ENCODE measurements around the gene PPARD.

Gene PPARD

DNA sequence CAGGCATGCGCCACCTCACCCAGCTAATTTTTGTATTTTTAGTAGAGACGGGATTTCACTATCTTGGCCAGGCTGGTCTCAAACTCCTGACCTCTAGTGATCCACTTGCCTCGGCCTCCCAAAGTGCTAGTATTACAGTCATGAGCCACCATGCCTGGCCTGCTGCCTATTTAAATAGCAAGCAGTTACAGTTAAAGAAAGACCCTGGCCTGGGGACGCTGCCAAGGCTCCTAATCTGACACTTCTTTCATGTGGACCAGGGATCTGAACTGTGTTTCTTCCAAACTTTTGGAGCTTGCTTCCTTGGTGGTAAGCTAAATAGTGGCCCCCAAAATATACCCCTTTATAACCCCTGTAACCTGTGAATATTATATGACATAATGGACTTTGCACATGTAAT lies 15.3 kb downstream of the PPARD start:
- Mint-ChIP-seq H3K36me3 (ENCODE audit: low read depth) (peaks cover 35% of the 10 kb centered on the region), H3K27ac (peak overlapping the region; percentile 78), H3K4me3 (no peak overlapping the region), H3K9me3 (no peaks in the 10 kb centered on the region), H3K4me1 (peaks cover 60% of the 10 kb centered on the region), H3K27me3 (ENCODE audit: low read depth, poor library complexity) (peaks cover 2% of the 10 kb centered on the region)
- TF ChIP-seq CTCF (IDR thresholded peaks at IDR 0.05) = no peak
- no peak for DNase-seq

- Mint-ChIP-seq H3K4me3 (no peak overlapping the region), H3K27ac (peak overlapping the region; percentile 78), H3K4me1 (peaks cover 64% of the 10 kb centered on the region)
Observed at GRCh38 chr6:35358086-35358485, 15.7 kb downstream of the PPARD start.

GRCh38 chr6:35359346-35359743 lies 17.0 kb downstream of the PPARD start:
- H3K27ac Mint-ChIP-seq = no peak overlapping the region
- peaks cover 23% of the 10 kb centered on the region for H3K36me3 Mint-ChIP-seq (ENCODE audit: low read depth)
- no peak for DNase-seq
- no peaks in the 10 kb centered on the region for H3K9me3 Mint-ChIP-seq
- TF ChIP-seq CTCF (IDR thresholded peaks at IDR 0.05) = no peak
- peaks cover 76% of the 10 kb centered on the region for H3K4me1 Mint-ChIP-seq
- peaks cover 2% of the 10 kb centered on the region for H3K27me3 Mint-ChIP-seq (ENCODE audit: low read depth, poor library complexity)
- no peak overlapping the region for H3K4me3 Mint-ChIP-seq

More at GRCh38 chr6:35358086-35358485, 15.7 kb downstream of the PPARD start:
- no peaks in the 10 kb centered on the region for H3K9me3 Mint-ChIP-seq
- peaks cover 31% of the 10 kb centered on the region for H3K36me3 Mint-ChIP-seq (ENCODE audit: low read depth)
- DNase-seq = no peak
- H3K27me3 Mint-ChIP-seq (ENCODE audit: low read depth, poor library complexity) = peaks cover 2% of the 10 kb centered on the region
- TF ChIP-seq CTCF (IDR thresholded peaks at IDR 0.05) = no peak

GRCh38 chr6:35359744-35360348 lies 17.5 kb downstream of the PPARD start:
- Mint-ChIP-seq H3K36me3 (ENCODE audit: low read depth) (peaks cover 18% of the 10 kb centered on the region), H3K27ac (peak overlapping the region; percentile 99), H3K27me3 (ENCODE audit: low read depth, poor library complexity) (peaks cover 2% of the 10 kb centered on the region), H3K9me3 (no peaks in the 10 kb centered on the region), H3K4me1 (peaks cover 76% of the 10 kb centered on the region), H3K4me3 (no peak overlapping the region)
- DNase-seq = no peak
- no peak for TF ChIP-seq CTCF (IDR thresholded peaks at IDR 0.05)

GRCh38 chr6:35360349-35361138 lies 18.2 kb downstream of the PPARD start:
- no peak for DNase-seq
- no peak for TF ChIP-seq CTCF (IDR thresholded peaks at IDR 0.05)
- Mint-ChIP-seq H3K27ac (peak overlapping the region; percentile 99), H3K27me3 (ENCODE audit: low read depth, poor library complexity) (peaks cover 2% of the 10 kb centered on the region), H3K36me3 (ENCODE audit: low read depth) (peaks cover 15% of the 10 kb centered on the region), H3K9me3 (no peaks in the 10 kb centered on the region), H3K4me1 (peaks cover 79% of the 10 kb centered on the region), H3K4me3 (peak overlapping the region; percentile 8)
